ENCODE results near the gene SLC19A1.

DNA sequence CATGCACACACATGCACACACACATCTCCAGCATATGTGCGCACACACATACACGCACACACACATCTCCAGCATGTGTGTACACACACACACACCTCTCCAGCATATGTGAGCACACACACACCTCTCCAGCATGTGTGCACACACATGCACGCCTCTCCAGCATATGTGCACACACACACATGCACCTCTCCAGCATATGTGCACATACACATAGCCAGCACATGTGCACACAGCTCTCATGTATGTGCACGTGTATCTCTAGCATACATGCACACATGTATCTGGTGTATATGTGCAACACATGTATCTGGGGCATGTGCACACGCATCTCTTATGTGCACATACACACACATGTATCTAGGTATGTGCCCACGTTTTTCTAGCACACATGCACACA is 57.9 kb downstream of the SLC19A1 start:
- TF ChIP-seq, protein P1, sequence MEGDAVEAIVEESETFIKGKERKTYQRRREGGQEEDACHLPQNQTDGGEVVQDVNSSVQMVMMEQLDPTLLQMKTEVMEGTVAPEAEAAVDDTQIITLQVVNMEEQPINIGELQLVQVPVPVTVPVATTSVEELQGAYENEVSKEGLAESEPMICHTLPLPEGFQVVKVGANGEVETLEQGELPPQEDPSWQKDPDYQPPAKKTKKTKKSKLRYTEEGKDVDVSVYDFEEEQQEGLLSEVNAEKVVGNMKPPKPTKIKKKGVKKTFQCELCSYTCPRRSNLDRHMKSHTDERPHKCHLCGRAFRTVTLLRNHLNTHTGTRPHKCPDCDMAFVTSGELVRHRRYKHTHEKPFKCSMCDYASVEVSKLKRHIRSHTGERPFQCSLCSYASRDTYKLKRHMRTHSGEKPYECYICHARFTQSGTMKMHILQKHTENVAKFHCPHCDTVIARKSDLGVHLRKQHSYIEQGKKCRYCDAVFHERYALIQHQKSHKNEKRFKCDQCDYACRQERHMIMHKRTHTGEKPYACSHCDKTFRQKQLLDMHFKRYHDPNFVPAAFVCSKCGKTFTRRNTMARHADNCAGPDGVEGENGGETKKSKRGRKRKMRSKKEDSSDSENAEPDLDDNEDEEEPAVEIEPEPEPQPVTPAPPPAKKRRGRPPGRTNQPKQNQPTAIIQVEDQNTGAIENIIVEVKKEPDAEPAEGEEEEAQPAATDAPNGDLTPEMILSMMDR (IDR thresholded peaks at IDR 0.05), result no peak
- TF ChIP-seq POLR2A (IDR thresholded peaks at IDR 0.05), result no peak
